CD14-positive monocyte (primary cell): ENCODE results near the gene KAT5. TPM values are rescaled to one million over a fixed set of nuclear protein-coding genes. Genes with fewer than 3 reads are reported as not detected.

Experiments used
- DNase-seq, 3 donors: peaks; one replicate each; pipeline ENCODE4 v3.0.0-alpha.2; 2011 to 2022
- H2AFZ ChIP-seq: 2 replicates; pipeline ENCODE4 v1.6.0; 2012; ENCODE audit warnings: mild to moderate bottlenecking, low read depth, low read length, inconsistent platforms; ENCODE audit not compliant: insufficient read depth, poor library complexity, severe bottlenecking
- H3K27ac ChIP-seq, 2 donors: 1 replicate in 1 of 2; 2 replicates in 1 of 2; pipeline ENCODE4 v1.5.1; 2012 to 2013; ENCODE audit warnings: low read length in 2 of 2, control low read depth in 1 of 2, inconsistent platforms in 1 of 2, low read depth in 1 of 2, mild to moderate bottlenecking in 1 of 2
- H3K27me3 ChIP-seq, 2 donors: one replicate each; pipeline versions ENCODE4 v1.6.0 to v1.6.1; 2011 to 2013; ENCODE audit warnings: low read length in 2 of 2; ENCODE audit not compliant: control insufficient read depth in 2 of 2, insufficient read depth in 2 of 2
- H3K36me3 ChIP-seq, 2 donors: replicated peaks in 1 of 2; 1 replicate in 1 of 2; 2 replicates in 1 of 2; pipeline versions ENCODE4 v1.5.1 to v1.6.1; 2012 to 2013; ENCODE audit warnings: low read length in 2 of 2, control low read depth in 1 of 2, inconsistent platforms in 1 of 2, mild to moderate bottlenecking in 1 of 2; ENCODE audit not compliant: insufficient read depth in 2 of 2, control insufficient read depth in 1 of 2
- H3K4me1 ChIP-seq, 2 donors: 1 replicate in 1 of 2; 2 replicates in 1 of 2; pipeline versions ENCODE4 v1.5.1 to v1.6.1; 2012 to 2013; ENCODE audit warnings: low read length in 2 of 2, control low read depth in 1 of 2, inconsistent platforms in 1 of 2, mild to moderate bottlenecking in 1 of 2, moderate library complexity in 1 of 2; ENCODE audit not compliant: insufficient read depth in 2 of 2, control insufficient read depth in 1 of 2
- H3K4me2 ChIP-seq: replicated peaks from 2 replicates; pipeline ENCODE3; 2012; ENCODE audit warnings: low read length, moderate library complexity, mild to moderate bottlenecking; ENCODE audit not compliant: poor library complexity, severe bottlenecking; ENCODE audit errors: extremely low read depth
- H3K4me3 ChIP-seq, 3 experiments: fragments of 200-600 bp in 1 of 3; sonication (generic) in 1 of 3; replicated peaks in 1 of 3; 1 replicate in 2 of 3; 2 replicates in 1 of 3; pipeline ENCODE4 v1.5.1; 2011 to 2013; ENCODE audit warnings: low read length in 3 of 3, mild to moderate bottlenecking in 3 of 3, control low read depth in 2 of 3, low read depth in 2 of 3, inconsistent platforms in 1 of 3, moderate library complexity in 1 of 3
- H3K79me2 ChIP-seq: 2 replicates; pipeline ENCODE4 v1.6.0; 2012; ENCODE audit warnings: mild to moderate bottlenecking, control low read depth, inconsistent platforms, low read length, moderate library complexity; ENCODE audit not compliant: insufficient read depth
- H3K9ac ChIP-seq: 2 replicates; pipeline ENCODE4 v1.6.0; 2017; ENCODE audit warnings: low read length, mild to moderate bottlenecking; ENCODE audit not compliant: insufficient read depth, poor library complexity, severe bottlenecking
- H3K9me3 ChIP-seq, 2 donors: replicated peaks in 1 of 2; 1 replicate in 1 of 2; 2 replicates in 1 of 2; pipeline versions ENCODE4 v1.5.1 to v1.6.1; 2012 to 2013; ENCODE audit warnings: low read length in 2 of 2, control low read depth in 1 of 2; ENCODE audit not compliant: control insufficient read depth in 1 of 2, insufficient read depth in 1 of 2
- H4K20me1 ChIP-seq: 2 replicates; pipeline ENCODE4 v1.6.0; 2012; ENCODE audit warnings: mild to moderate bottlenecking, low read length, control low read depth, moderate library complexity; ENCODE audit not compliant: insufficient read depth
- H3K27ac Mint-ChIP-seq, 7 donors: one replicate each; pipeline ENCODE4 v1.8.0; 2020; ENCODE audit warnings: mild to moderate bottlenecking in 7 of 7, mixed read lengths in 7 of 7, moderate library complexity in 6 of 7, inconsistent platforms in 2 of 7
- H3K27me3 Mint-ChIP-seq, 3 donors: one replicate each; pipeline ENCODE4 v1.8.0; 2021 to 2022; ENCODE audit warnings: low read depth in 3 of 3, mild to moderate bottlenecking in 3 of 3, mixed read lengths in 3 of 3, moderate library complexity in 3 of 3, inconsistent platforms in 1 of 3
- H3K36me3 Mint-ChIP-seq, 2 donors: one replicate each; pipeline ENCODE4 v1.8.0; 2020; ENCODE audit warnings: mixed read lengths in 2 of 2, inconsistent platforms in 1 of 2, mild to moderate bottlenecking in 1 of 2
- H3K4me1 Mint-ChIP-seq: one replicate; pipeline ENCODE4 v1.8.0; 2020; ENCODE audit warnings: mild to moderate bottlenecking, mixed read lengths
- H3K4me3 Mint-ChIP-seq, 2 donors: one replicate each; pipeline ENCODE4 v1.8.0; 2020; ENCODE audit warnings: mild to moderate bottlenecking in 2 of 2, mixed read lengths in 2 of 2, moderate library complexity in 1 of 2
- H3K9me3 Mint-ChIP-seq, 7 donors: one replicate each; pipeline ENCODE4 v1.8.0; 2020 to 2022; ENCODE audit warnings: mixed read lengths in 7 of 7, mild to moderate bottlenecking in 6 of 7, moderate library complexity in 6 of 7, inconsistent platforms in 2 of 7
- WGBS: methylation state at CpG from one replicate; pipeline ENCODE4 v1.1.5; 2013; ENCODE audit warnings: missing lambda C conversion rate; ENCODE audit not compliant: insufficient coverage; 5-methylcytosine and 5-hydroxymethylcytosine counted together
- intact Hi-C, 2 donors: fragments of 100-400 bp; cut with micrococcal nuclease; formaldehyde crosslinking; loops; one replicate each; pipeline versions ENCODE4 v1.15.0 to v1.15.1; 2023
- polyA plus RNA-seq, 3 donors: library from polyadenylated mRNA; depleted of rRNA in 1 of 3; unstranded in 2 of 3; stranded (reverse) in 1 of 3; fragments of 300-500 nt in 2 of 3; fragments of >200 nt in 1 of 3; fragmentation: Illumina TruSeq in 2 of 3; gene quantifications; 1 replicate in 2 of 3; 2 replicates in 1 of 3; pipeline ENCODE4 v1.2.3, GENCODE V29; 2012 to 2021
- TF ChIP-seq, protein P1 (sequence below): fragments of 200-600 bp; IDR thresholded peaks from one replicate; pipeline ENCODE4 v1.8.0; 2022; ENCODE audit warnings: antibody characterized with exemption, mild to moderate bottlenecking

KAT5 gene
- polyA plus RNA-seq, 3 donors: 32.5 to 48.7 (median 33.1) TPM

GRCh38 chr11:65708451-65708850 lies 3.6 kb upstream of the KAT5 start:
- DNase-seq: no peak
- Mint-ChIP-seq H3K4me1 (peaks cover 20% of the 10 kb centered on the region), H3K36me3 (peaks cover 4 to 5% of the 10 kb centered on the region in 2 donors), H3K9me3 (no peaks in the 10 kb centered on the region), H3K4me3 (no peak overlapping the region), H3K27ac (no peak overlapping the region), H3K27me3 (peaks cover 2 to 4% (median 4%) of the 10 kb centered on the region in 3 donors)
- H4K20me1 ChIP-seq: peaks cover 8% of the 10 kb centered on the region
- H3K27me3 ChIP-seq: no peaks in the 10 kb centered on the region
- H2AFZ ChIP-seq: no peak overlapping the region
- no peak overlapping the region for H3K4me3 ChIP-seq
- H3K36me3 ChIP-seq: peaks cover 3 to 5% of the 10 kb centered on the region in 2 donors
- WGBS: no CpG with 5 or more reads among the region's 5 CpGs
- intact Hi-C loops: loop anchor here in 1 of 2 donors (10.0 kb wide), 1 partner anchor 84 kb away; no protein-coding TSS in a partner anchor
- H3K9me3 ChIP-seq: no peaks in the 10 kb centered on the region
- TF ChIP-seq, protein P1, sequence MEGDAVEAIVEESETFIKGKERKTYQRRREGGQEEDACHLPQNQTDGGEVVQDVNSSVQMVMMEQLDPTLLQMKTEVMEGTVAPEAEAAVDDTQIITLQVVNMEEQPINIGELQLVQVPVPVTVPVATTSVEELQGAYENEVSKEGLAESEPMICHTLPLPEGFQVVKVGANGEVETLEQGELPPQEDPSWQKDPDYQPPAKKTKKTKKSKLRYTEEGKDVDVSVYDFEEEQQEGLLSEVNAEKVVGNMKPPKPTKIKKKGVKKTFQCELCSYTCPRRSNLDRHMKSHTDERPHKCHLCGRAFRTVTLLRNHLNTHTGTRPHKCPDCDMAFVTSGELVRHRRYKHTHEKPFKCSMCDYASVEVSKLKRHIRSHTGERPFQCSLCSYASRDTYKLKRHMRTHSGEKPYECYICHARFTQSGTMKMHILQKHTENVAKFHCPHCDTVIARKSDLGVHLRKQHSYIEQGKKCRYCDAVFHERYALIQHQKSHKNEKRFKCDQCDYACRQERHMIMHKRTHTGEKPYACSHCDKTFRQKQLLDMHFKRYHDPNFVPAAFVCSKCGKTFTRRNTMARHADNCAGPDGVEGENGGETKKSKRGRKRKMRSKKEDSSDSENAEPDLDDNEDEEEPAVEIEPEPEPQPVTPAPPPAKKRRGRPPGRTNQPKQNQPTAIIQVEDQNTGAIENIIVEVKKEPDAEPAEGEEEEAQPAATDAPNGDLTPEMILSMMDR: no peak
- peaks cover 18 to 29% of the 10 kb centered on the region in 2 donors for H3K4me1 ChIP-seq
- peaks cover 10% of the 10 kb centered on the region for H3K79me2 ChIP-seq
- no peak overlapping the region for H3K9ac ChIP-seq
- H3K4me2 ChIP-seq: no peak overlapping the region
- no peak overlapping the region for H3K27ac ChIP-seq

DNA sequence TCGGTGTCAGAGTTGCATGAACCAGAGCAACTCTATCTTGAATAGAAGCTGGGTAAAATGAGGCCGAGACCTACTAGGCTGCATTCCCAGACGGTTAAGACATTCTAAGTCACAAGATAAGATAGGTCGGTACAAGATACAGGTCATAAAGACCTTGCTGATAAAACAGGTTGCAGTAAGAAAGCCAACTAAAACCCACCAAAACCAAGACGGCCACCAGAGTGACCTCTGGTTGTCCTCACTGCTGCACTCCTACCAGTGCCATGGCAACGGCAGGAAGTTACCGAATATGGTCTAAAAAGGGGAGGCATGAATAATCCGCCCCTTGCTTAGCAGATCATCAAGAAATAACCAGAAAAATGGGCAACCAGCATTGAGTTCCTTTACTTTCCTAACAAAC lies 2.4 kb upstream of the KAT5 start:
- intact Hi-C loops: loop anchor here (5.0 to 10.0 kb wide), 3 partner anchors 58 to 85 kb away; partner anchors contain the start of gene AP5B1 (in 1 of the 2)
- Histone ChIP-seq H3K4me2 (no peak overlapping the region), H3K27ac (no peak overlapping the region), H3K9me3 (no peaks in the 10 kb centered on the region), H4K20me1 (peaks cover 14% of the 10 kb centered on the region), H3K4me1 (peaks cover 18 to 29% of the 10 kb centered on the region in 2 donors), H3K4me3 (no peak overlapping the region), H3K79me2 (peaks cover 22% of the 10 kb centered on the region), H3K27me3 (no peaks in the 10 kb centered on the region), H3K36me3 (peaks cover 13 to 17% of the 10 kb centered on the region in 2 donors), H2AFZ (no peak overlapping the region), H3K9ac (no peak overlapping the region)
- H3K4me1 Mint-ChIP-seq: peaks cover 24% of the 10 kb centered on the region
- peaks cover 2 to 4% (median 4%) of the 10 kb centered on the region in 3 donors for H3K27me3 Mint-ChIP-seq
- no peak for DNase-seq
- peaks cover 15 to 17% of the 10 kb centered on the region in 2 donors for H3K36me3 Mint-ChIP-seq
- H3K9me3 Mint-ChIP-seq: no peaks in the 10 kb centered on the region
- TF ChIP-seq, protein P1: no peak
- 78% methylated on average over 5 of the region's 8 CpGs for whole genome bisulfite sequencing
- H3K4me3 Mint-ChIP-seq: no peak overlapping the region
- peak overlapping the region in 1 of 7 donors; percentile 42 for H3K27ac Mint-ChIP-seq
